GM19463 (cell line): ENCODE results near the gene ARPC5L.

Experiments used
- ATAC-seq: cut with Tn5 transposase; IDR thresholded peaks from one replicate; pipeline ENCODE4 v1.9.1; 2021; ENCODE audit warnings: mild to moderate bottlenecking, moderate library complexity; ENCODE audit not compliant: unreplicated experiment

Gene ARPC5L

DNA sequence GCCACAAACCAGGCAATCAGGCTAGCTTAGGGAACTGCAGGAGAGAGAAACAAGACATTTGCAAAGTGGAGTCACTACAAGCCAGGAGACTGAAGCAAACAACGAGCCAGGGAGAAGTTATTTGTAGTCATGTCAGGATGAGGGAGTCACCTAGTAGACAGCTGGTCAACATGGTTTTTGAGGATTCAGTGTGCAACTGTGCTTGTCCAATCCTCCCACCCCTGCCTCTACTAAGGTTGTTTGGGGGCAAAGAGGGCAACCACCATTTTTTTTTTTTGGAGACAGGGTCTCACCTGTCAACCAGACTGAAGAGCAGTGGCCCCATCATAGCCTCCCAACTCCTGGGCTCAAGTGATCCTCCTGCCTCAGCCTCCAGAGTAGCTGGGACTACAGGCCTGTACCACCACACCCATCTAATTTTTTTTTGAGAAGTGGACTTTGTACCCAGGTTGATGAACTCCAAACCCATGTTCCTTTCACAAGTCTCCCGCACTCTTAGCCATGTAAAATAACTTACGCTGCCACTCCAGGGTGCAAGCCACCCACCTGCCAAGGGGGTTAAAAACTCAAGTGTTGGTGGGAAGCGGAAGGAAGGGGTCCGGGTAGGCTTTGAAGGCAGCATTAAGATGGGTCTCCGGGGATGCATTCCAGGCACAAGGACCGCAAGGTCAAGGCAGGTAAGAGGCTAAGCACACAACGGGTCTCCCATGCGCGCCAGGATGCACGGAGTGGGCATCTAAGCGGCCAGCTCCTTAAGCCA lies 1.2 kb upstream of the ARPC5L start:
- no peak for ATAC-seq

DNA sequence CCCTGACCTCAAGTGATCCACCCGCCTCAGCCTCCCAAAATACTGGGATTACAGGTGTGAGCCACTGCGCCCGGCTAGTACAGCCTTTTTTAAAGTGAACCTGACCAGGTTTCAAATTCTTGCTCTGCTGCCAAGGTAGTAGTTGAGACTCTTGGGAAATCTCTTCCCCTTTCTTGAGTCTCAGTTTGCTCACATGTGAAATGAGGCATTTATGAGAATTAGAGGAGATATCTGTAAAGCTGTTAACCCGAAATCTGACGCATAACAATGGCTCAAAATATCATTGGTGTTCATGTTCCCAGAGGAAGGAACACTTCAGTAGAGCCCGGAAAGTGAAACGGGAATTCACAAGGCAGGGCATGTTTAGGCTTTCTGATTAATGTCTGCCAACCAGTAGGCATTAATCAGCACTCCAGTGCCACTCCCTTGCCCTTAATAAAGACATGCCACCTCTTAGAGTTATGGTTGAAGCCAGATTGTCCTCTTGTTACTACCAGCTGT lies 1.5 kb downstream of the ARPC5L start:
- no peak for ATAC-seq

DNA sequence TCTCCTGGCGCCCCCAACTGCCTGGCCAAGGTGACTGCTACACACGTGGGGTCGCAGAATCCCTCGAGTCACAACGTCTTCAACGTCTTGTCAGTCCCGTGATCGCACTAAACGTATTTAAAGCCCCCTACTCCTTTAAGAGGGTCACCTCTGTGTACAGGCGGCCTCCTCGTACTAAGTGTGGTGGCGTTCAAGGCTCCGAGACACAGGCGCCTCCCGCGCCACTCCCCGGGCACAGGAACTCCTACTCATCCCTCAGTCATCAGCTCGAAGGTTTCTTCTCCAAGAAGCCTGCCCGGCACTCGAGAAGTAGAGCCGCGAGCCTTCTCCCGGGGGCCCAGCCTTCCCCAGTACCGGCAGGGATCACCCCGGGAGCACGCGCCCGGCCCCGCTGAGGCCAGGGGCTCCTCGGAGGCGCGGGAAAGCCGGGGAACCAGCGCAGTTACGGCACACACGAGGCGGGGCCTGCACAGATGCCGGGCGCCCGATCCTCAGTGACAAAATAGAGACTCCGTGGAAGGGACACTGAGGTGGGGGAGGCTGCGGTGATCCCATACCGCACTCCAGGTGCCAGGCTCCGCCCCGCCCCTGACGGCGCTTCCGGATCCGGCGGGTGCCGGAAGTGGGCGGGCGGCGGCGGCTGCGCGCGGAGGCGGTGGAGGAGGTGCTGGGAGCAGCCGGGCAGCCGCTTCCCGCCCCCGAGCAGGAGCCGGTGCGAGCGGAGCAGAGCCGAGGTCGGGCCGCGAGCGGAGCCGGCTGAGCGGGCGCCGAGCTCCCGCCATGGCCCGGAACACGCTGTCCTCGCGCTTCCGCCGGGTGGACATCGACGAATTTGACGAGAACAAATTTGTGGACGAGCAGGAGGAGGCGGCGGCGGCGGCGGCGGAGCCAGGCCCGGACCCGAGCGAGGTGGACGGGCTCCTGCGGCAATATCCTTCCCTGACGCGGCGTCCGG lies 6.9 kb downstream of the ARPC5L start:
- ATAC-seq = peak; percentile 67

- ATAC-seq = peak; percentile 3
Measured at GRCh38 chr9:124869466-124869985, 7.6 kb downstream of the ARPC5L start.

DNA sequence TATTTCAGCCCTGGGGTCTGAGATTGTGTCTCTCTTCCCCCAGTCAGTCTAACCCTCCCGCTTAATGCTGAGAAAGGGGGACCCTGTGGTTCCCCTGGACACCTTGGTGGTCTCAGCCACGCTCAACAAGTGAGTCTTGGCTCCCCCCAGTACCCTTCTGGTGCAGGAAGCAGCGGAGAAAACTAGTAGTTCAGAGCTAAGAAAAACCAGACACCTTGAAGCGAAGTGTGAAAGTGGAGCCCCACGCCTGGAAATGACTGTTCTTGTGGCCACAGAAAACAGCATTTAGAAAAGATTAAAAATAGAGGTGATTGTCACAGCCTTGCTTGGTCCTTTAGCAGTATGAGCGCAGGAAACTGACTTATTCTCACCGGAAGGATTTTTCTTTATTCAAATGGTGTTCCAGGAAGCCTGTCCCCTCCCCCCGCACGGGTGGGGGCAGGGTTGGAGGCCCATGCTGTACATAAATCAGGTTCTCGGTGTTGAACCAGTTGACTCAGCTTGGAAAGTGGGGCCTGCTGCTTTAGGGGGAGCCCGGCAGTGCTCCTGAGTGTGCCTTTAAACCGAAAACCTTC lies 8.1 kb downstream of the ARPC5L start:
- ATAC-seq = peak; percentile 43

DNA sequence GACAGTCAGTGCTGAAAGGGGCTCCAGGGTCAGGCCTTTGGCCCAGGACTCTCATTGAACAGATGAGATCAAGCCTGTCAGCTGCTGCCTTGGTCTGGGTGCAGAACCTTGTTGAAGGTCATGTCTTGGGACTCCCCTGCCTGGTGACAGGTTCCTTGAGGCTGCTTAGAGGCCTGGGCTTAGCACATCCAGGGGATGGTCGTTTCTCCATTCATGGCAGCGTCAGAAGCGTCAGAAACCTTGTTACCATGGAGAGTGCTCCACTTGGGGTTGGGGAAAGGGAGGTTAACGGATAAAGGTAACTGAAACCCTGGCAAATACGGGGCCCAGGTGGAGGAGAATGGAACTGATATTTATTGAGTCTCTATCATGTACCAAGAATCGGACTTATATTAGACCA lies 8.8 kb downstream of the ARPC5L start:
- no peak for ATAC-seq

GRCh38 chr9:124871156-124871561 lies 9.2 kb downstream of the ARPC5L start:
- ATAC-seq = no peak

DNA sequence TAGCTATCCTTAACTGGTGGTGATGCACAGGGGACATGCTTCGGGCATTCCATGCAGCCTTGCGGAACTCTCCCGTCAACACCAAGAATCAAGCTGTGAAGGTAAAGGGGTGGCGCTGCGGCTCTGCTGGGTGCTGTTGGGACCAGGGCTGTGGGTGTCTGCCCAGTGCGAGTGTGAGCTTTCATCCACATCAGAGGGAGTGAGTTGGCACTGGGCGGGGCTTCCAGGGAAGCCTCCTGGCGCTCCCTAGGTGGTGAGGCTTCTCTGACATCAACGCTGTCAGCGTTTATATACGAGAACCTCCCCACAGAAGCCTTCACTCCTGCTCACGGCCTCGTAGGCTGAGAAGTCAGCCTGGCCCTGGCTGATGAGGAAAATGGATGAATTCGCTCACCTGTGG lies 11.7 kb downstream of the ARPC5L start:
- ATAC-seq = no peak

GRCh38 chr9:124875501-124875900 lies 13.6 kb downstream of the ARPC5L start:
- ATAC-seq = no peak

GRCh38 chr9:124877021-124877782 lies 15.3 kb downstream of the ARPC5L start:
- ATAC-seq = no peak

DNA sequence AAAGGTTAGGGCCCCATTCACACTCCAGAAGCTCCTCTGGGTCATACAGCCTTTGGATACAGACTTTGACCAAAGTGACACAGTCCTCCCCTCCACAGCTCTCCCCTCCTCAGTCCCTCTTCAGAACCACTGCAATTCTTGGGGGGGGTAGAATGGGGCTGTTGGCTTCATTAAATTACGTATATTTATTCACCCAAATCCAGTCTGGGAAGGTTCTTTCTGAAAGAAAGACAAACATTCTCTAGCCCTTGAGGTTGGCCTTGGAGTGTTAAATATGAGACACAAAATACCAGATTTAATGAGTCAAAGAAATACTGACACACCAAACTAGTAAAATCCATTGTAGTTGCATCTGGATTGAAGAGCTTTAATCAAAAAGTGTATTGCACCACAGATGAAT lies 16.1 kb downstream of the ARPC5L start:
- ATAC-seq = no peak

- no peak for ATAC-seq
Measured at GRCh38 chr9:124878518-124878917, 16.6 kb downstream of the ARPC5L start.

- ATAC-seq = no peak
Measured at GRCh38 chr9:124879226-124879625, 17.3 kb downstream of the ARPC5L start.

DNA sequence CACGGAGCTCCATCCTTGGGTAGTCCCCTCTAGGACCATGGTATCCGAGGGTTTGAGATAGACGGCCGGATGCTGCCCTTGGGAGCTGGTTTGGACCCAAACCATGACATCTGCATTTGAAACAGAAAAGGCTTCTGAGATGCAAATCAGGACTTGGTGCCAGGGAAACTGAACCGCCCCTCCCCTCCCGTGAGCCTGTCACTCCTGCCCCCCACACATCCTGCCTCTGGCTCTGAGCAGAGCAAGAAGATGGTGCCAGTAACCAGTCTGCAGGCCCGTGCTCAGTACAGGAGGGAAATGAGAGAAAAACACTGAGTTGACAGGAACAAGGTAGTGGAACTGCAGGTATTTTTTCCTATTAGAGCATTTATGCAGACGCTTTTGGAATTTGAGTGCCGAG lies 18.6 kb downstream of the ARPC5L start:
- ATAC-seq = no peak

- ATAC-seq = no peak
Measured at GRCh38 chr9:124881138-124881743, 19.3 kb downstream of the ARPC5L start.

GRCh38 chr9:124882231-124882630 lies 20.3 kb downstream of the ARPC5L start:
- no peak for ATAC-seq

DNA sequence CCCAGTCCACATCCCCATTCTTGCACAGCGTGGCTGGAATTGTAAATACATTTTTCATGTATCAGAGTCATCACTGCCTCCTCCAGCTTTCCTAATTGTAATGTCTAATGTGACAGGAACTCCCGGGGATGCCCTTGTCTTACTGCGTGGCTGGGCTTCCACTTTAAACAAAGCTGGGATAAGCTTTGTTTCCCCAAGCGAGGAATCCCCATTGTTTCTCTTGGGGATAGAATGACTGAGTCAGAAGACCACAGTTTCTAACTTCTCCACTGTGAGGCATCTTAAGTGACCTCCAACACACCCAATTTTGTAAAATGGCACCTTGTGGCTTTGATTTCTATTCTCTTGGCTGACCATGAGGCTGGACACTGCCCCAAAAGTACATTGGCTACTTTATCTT lies 22.4 kb downstream of the ARPC5L start:
- ATAC-seq = no peak

DNA sequence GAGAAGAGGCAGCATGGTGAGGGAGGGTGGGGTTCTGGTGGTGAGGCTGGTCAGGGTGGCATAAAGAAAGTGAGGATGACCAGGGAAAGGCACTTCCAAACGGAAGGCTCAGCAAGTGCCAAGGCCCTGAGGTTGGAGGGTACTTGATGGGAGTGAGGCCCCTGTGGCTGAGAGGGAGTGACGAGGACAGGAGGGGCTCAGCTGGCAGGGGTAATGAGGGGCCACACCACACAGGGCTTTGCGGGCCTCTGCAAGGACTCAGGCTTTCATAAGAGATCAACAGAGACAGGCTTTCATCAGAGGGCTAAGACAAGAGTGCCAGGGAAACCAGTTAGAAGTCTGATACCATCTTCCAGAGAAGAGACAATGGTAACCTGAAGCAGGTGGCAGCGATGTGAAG lies 23.6 kb downstream of the ARPC5L start:
- no peak for ATAC-seq

DNA sequence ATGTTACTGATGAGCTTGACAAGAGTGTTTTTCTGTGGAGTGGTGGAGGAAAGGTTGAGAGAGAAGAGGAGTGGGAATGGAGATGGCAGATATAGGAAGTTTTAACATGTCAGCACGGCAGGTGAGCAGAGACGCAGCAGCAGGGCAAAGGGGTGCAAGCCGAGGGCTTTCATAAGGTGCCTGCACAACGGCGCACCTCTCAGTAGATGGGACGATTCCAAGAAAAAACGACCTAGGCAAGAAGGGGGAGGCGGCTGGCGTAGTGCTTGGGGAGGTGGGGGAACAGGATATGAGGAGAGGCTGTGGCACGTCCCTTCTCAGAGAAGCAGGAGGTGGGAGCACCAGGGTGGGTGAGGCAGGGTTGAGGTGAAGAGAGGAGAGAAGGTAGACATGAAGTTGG lies 24.5 kb downstream of the ARPC5L start:
- no peak for ATAC-seq

DNA sequence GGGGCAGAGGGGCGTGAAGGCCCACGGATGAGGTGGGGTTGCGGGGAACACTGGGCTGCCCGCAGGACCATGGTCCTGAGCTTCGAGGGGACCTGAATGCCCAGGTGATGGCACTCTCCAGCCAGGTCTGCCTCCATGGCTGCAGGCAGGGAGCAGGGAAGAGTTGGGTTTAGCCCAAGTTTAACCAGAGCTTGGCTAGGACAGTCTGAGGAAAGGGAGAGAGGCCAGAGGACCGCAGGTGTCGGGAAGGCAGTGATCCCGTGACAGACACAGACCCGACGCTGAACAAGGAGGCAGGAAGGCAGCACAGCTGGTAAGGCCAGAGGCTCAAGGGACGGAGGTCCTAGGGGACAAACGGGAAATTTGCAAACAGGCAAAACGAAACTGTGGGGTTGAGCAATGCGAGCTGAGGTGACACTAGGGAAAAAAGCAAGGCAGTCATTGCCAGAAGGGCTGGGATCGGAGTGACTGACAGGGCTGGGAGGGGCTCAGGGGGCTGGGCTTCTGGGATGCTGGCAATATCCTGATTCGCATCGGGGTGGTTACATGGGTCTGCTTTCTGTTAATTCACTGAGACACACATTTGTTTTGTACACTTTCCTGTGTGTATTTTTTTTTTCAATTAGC lies 25.0 kb downstream of the ARPC5L start:
- no peak for ATAC-seq
